Stomach (tissue), 9 donors: ENCODE measurements around the gene FKBP1C. TPM values are rescaled to one million over a fixed set of nuclear protein-coding genes. Genes with fewer than 3 reads are reported as not detected.

Experiments
- DNase-seq, 2 donors: peaks; one replicate each; pipeline versions ENCODE4 v3.0.0 to v3.0.0-alpha.2; 2013 to 2019
- H3K27ac ChIP-seq, 5 donors: fragments of 200-600 bp in 4 of 5; sonication (generic) in 4 of 5; one replicate each; pipeline ENCODE4 v1.5.1; 2013 to 2019; ENCODE audit warnings: mild to moderate bottlenecking in 1 of 5, moderate library complexity in 1 of 5
- H3K27me3 ChIP-seq, 3 donors: fragments of 200-600 bp; sonication (generic); one replicate each; pipeline ENCODE4 v1.5.1; 2017 to 2019; ENCODE audit warnings: mixed run types in 1 of 3
- H3K36me3 ChIP-seq, 4 donors: fragments of 200-600 bp; sonication (generic); 1 replicate in 3 of 4; 2 replicates in 1 of 4; pipeline ENCODE4 v1.5.1; 2016 to 2019
- H3K4me1 ChIP-seq, 4 donors: fragments of 200-600 bp; sonication (generic); one replicate each; pipeline ENCODE4 v1.5.1; 2016 to 2019
- H3K4me3 ChIP-seq, 4 donors: fragments of 200-600 bp; sonication (generic) in 3 of 4; one replicate each; pipeline ENCODE4 v1.5.1; 2016 to 2019; ENCODE audit warnings: mild to moderate bottlenecking in 1 of 4
- H3K9me3 ChIP-seq, 4 donors: fragments of 200-600 bp; sonication (generic); one replicate each; pipeline ENCODE4 v1.5.1; 2016 to 2019
- CTCF ChIP-seq, 7 experiments: fragments of 450-650 bp in 4 of 7; fragments of 200-600 bp in 3 of 7; sonication (generic) in 3 of 7; IDR thresholded peaks; one replicate each; pipeline ENCODE4 v1.5.1; 2016 to 2019; ENCODE audit warnings: antibody characterized with exemption in 7 of 7, control low read depth in 2 of 7, mild to moderate bottlenecking in 1 of 7
- EP300 ChIP-seq: sonication (generic); formaldehyde crosslinking; IDR thresholded peaks from one replicate; pipeline ENCODE4 v1.6.1; 2017; ENCODE audit warnings: antibody characterized with exemption
- POLR2A ChIP-seq, 4 donors: fragments of 450-650 bp; IDR thresholded peaks; one replicate each; pipeline ENCODE4 v1.6.1; 2016; ENCODE audit warnings: antibody characterized with exemption in 4 of 4, control low read depth in 2 of 4, mild to moderate bottlenecking in 1 of 4, moderate library complexity in 1 of 4
- POLR2AphosphoS5 ChIP-seq, 3 donors: sonication (generic); formaldehyde crosslinking; IDR thresholded peaks; one replicate each; pipeline ENCODE4 v1.6.1; 2016; ENCODE audit warnings: antibody characterized with exemption in 3 of 3
- WGBS, 5 donors: extraction: QIAGEN DNeasy Blood & Tissue Kit in 3 of 5; methylation state at CpG; one replicate each; pipeline versions ENCODE4 v1.1.5 to v1.1.7; 2013 to 2018; 5-methylcytosine and 5-hydroxymethylcytosine counted together
- intact Hi-C: fragments of 100-400 bp; cut with DNase I; formaldehyde crosslinking; loops from one replicate; pipeline ENCODE4 v1.15.1; 2023; ENCODE audit warnings: low total_unique reads
- polyA plus RNA-seq, 3 donors: library from polyadenylated mRNA; stranded (reverse); fragments of 200-250 nt; gene quantifications; one replicate each; pipeline ENCODE4 v1.2.3, GENCODE V29; 2013
- total RNA-seq, 5 donors: library from RNA; depleted of rRNA; stranded (reverse); fragments of >200 nt; gene quantifications; one replicate each; pipeline versions ENCODE4 v1.1.0 to v1.2.3, GENCODE V29; 2014 to 2016
- donor health status: healthy with polysubstance abuse.
- donor health status: Bipolar disorder and iron deficiency.
- donor health status: healthy.

FKBP1C gene
- total and polyA plus RNA-seq, 8 donors = 0.19 to 1.7 (median 0.45) TPM; not detected in 4

- Histone ChIP-seq H3K4me3 (no peak overlapping the region), H3K36me3 (no peaks in the 10 kb centered on the region), H3K9me3 (no peaks in the 10 kb centered on the region), H3K27ac (no peak overlapping the region), H3K4me1 (no peaks in the 10 kb centered on the region), H3K27me3 (no peaks in the 10 kb centered on the region)
- DNase-seq = no peak
- intact Hi-C loops = no loop called here
- WGBS, 5 donors = 43 to 56% (median 50%) methylated on average over 3 of the region's 3 CpGs
- no peak for TF ChIP-seq CTCF (IDR thresholded peaks at IDR 0.05)
Observed at GRCh38 chr6:63236398-63236817, 25.1 kb downstream of the FKBP1C start.

- no peaks in the 10 kb centered on the region for H3K27me3 ChIP-seq
- H3K9me3 ChIP-seq = no peaks in the 10 kb centered on the region
- no peak overlapping the region for H3K27ac ChIP-seq
- H3K4me3 ChIP-seq = no peak overlapping the region
- intact Hi-C loops = no loop called here
- H3K4me1 ChIP-seq = peaks cover 0 to 6% (median 0%) of the 10 kb centered on the region in 4 donors
- H3K36me3 ChIP-seq = no peaks in the 10 kb centered on the region
- 40 to 57% (median 41%) methylated on average over 2 of the region's 2 CpGs for WGBS, 5 donors
- no peak for DNase-seq
- no peak for TF ChIP-seq POLR2A (IDR thresholded peaks at IDR 0.05)
- no peak for TF ChIP-seq CTCF (IDR thresholded peaks at IDR 0.05)
- no peak for TF ChIP-seq EP300
- no peak for TF ChIP-seq POLR2AphosphoS5 (IDR thresholded peaks at IDR 0.05)
Observed at GRCh38 chr6:63245420-63245819, 34.2 kb downstream of the FKBP1C start.

GRCh38 chr6:63245909-63246308 is 34.6 kb downstream of the FKBP1C start:
- H3K36me3 ChIP-seq = no peaks in the 10 kb centered on the region

GRCh38 chr6:63246581-63246980 is 35.3 kb downstream of the FKBP1C start:
- peaks cover 0 to 6% (median 0%) of the 10 kb centered on the region in 4 donors for H3K4me1 ChIP-seq
- no peaks in the 10 kb centered on the region for H3K36me3 ChIP-seq
- H3K9me3 ChIP-seq = no peaks in the 10 kb centered on the region
- no peak for DNase-seq
- no peaks in the 10 kb centered on the region for H3K27me3 ChIP-seq
- intact Hi-C loops = no loop called here
- H3K4me3 ChIP-seq = no peak overlapping the region
- TF ChIP-seq POLR2A (IDR thresholded peaks at IDR 0.05) (no peak), CTCF (IDR thresholded peaks at IDR 0.05) (no peak)
- no peak overlapping the region for H3K27ac ChIP-seq

More at GRCh38 chr6:63245909-63246308, 34.6 kb downstream of the FKBP1C start:
- H3K27ac ChIP-seq = no peak overlapping the region
- WGBS, 5 donors = 75 to 86% (median 82%) methylated on average over 1 of the region's 1 CpG
- no peaks in the 10 kb centered on the region for H3K27me3 ChIP-seq
- DNase-seq = no peak
- intact Hi-C loops = no loop called here
- no peaks in the 10 kb centered on the region for H3K9me3 ChIP-seq
- TF ChIP-seq EP300 (no peak), POLR2AphosphoS5 (IDR thresholded peaks at IDR 0.05) (no peak), CTCF (IDR thresholded peaks at IDR 0.05) (no peak), POLR2A (IDR thresholded peaks at IDR 0.05) (no peak)
- H3K4me1 ChIP-seq = peaks cover 0 to 6% (median 0%) of the 10 kb centered on the region in 4 donors
- H3K4me3 ChIP-seq = no peak overlapping the region
